HepG2 (cell line): ENCODE results near the gene FANCG. TPM values are rescaled to one million over a fixed set of nuclear protein-coding genes. Genes with fewer than 3 reads are reported as not detected.

Experiments
- ARHGAP35 ChIP-seq: sonication (generic); formaldehyde crosslinking; IDR thresholded peaks from 2 replicates; pipeline ENCODE4 v1.9.0; 2022; ENCODE audit warnings: mild to moderate bottlenecking, inconsistent platforms, moderate library complexity, missing genetic modification reagents, borderline replicate concordance
- ATAD3A ChIP-seq: sonication (generic); formaldehyde crosslinking; IDR thresholded peaks from 2 replicates; pipeline ENCODE4 v1.4.0; 2020; ENCODE audit warnings: missing genetic modification reagents
- BORCS8-MEF2B ChIP-seq: sonication (generic); formaldehyde crosslinking; IDR thresholded peaks from 2 replicates; pipeline ENCODE4 v1.8.0; 2022; ENCODE audit warnings: mild to moderate bottlenecking, missing genetic modification reagents
- CHD2 ChIP-seq: IDR thresholded peaks from 2 replicates; pipeline ENCODE4 v1.6.1; 2011; ENCODE audit warnings: low read depth, low read length, improper control_type of control experiment
- ETV5 ChIP-seq: IDR thresholded peaks from 2 replicates; pipeline ENCODE4 v1.6.1; 2018; ENCODE audit warnings: missing biosample characterization, missing genetic modification reagents, inconsistent platforms, borderline replicate concordance
- IKZF1 ChIP-seq: fragments of 450-650 bp; IDR thresholded peaks from 2 replicates; pipeline ENCODE4 v1.7.1; 2016
- MAF1 ChIP-seq: sonication (generic); formaldehyde crosslinking; IDR thresholded peaks from 2 replicates; pipeline ENCODE4 v1.5.0; 2020; ENCODE audit warnings: missing genetic modification reagents, borderline replicate concordance
- MATR3 ChIP-seq: sonication (generic); formaldehyde crosslinking; IDR thresholded peaks from 2 replicates; pipeline ENCODE4 v1.4.0; 2020; ENCODE audit warnings: missing genetic modification reagents
- NFYC ChIP-seq: IDR thresholded peaks from 2 replicates; pipeline ENCODE4 v1.6.1; 2016; ENCODE audit warnings: missing genetic modification reagents, missing compliant biosample characterization
- PHF8 ChIP-seq: sonication (generic); formaldehyde crosslinking; IDR thresholded peaks from 2 replicates; pipeline ENCODE4 v1.5.0; 2020; ENCODE audit warnings: missing genetic modification reagents
- SP2 ChIP-seq: sonication (generic); formaldehyde crosslinking; IDR thresholded peaks from 2 replicates; pipeline ENCODE4 v1.5.1; 2020; ENCODE audit warnings: mild to moderate bottlenecking, missing genetic modification reagents
- TEAD3 ChIP-seq: optimal IDR thresholded peaks from 2 replicates; pipeline ENCODE3; 2016; ENCODE audit warnings: borderline replicate concordance
- ZBTB1 ChIP-seq: sonication (generic); formaldehyde crosslinking; IDR thresholded peaks from 2 replicates; pipeline ENCODE4 v1.4.0; 2020; ENCODE audit warnings: missing genetic modification reagents, borderline replicate concordance
- ZMYM4 ChIP-seq: sonication (generic); formaldehyde crosslinking; IDR thresholded peaks from 2 replicates; pipeline ENCODE4 v1.8.1; 2023; ENCODE audit warnings: mild to moderate bottlenecking, missing genetic modification reagents
- ZNF30 ChIP-seq: sonication (generic); formaldehyde crosslinking; IDR thresholded peaks from 2 replicates; pipeline ENCODE4 v1.5.0; 2020; ENCODE audit warnings: mild to moderate bottlenecking, missing genetic modification reagents
- ZNF343 ChIP-seq: sonication (generic); formaldehyde crosslinking; IDR thresholded peaks from 2 replicates; pipeline ENCODE4 v1.4.0; 2020; ENCODE audit warnings: mild to moderate bottlenecking, missing genetic modification reagents
- ZNF629 ChIP-seq: sonication (generic); formaldehyde crosslinking; conservative IDR thresholded peaks from 2 replicates; pipeline ENCODE4 v1.5.0; 2020; ENCODE audit warnings: missing genetic modification reagents
- ZNF883 ChIP-seq: sonication (generic); formaldehyde crosslinking; IDR thresholded peaks from 2 replicates; pipeline ENCODE4 v1.5.1; 2020; ENCODE audit warnings: mild to moderate bottlenecking, missing genetic modification reagents; ENCODE audit errors: not compliant biosample characterization
- polyA plus RNA-seq, 8 experiments: library from polyadenylated mRNA; depleted of rRNA in 3 of 8; stranded (reverse) in 7 of 8; unstranded in 1 of 8; fragments of >200 nt; fragmentation: Illumina TruSeq in 4 of 8; extraction: Trizol in 4 of 8; gene quantifications; 2 replicates each; pipeline versions ENCODE4 v1.2.1 to v1.2.3, GENCODE V29; 2011 to 2016; ENCODE audit warnings: low read depth in 4 of 8, missing spikeins in 1 of 8, mixed read lengths in 1 of 8; ENCODE audit not compliant: insufficient read depth in 1 of 8
- total RNA-seq, 5 experiments: library from RNA; depleted of rRNA; stranded (reverse); fragments of >200 nt; fragmentation: Illumina TruSeq; extraction: Trizol; gene quantifications; 2 replicates each; pipeline ENCODE4 v1.2.3, GENCODE V29; 2016; ENCODE audit warnings: low read depth in 1 of 5
- TF ChIP-seq, protein P1 (sequence below): sonication (generic); formaldehyde crosslinking; IDR thresholded peaks from 2 replicates; pipeline ENCODE4 v1.9.0; 2021; ENCODE audit warnings: missing genetic modification reagents, borderline replicate concordance
- TF ChIP-seq, protein P2 (sequence below): sonication (generic); formaldehyde crosslinking; IDR thresholded peaks from 2 replicates; pipeline ENCODE4 v1.5.0; 2020; ENCODE audit warnings: mild to moderate bottlenecking, missing genetic modification reagents
- TF ChIP-seq, protein P3 (sequence below): sonication (generic); formaldehyde crosslinking; IDR thresholded peaks from 2 replicates; pipeline ENCODE4 v1.5.0; 2020; ENCODE audit warnings: missing genetic modification reagents, mild to moderate bottlenecking, borderline replicate concordance
- TF ChIP-seq, protein P4 (sequence below): sonication (generic); formaldehyde crosslinking; IDR thresholded peaks from 2 replicates; pipeline ENCODE4 v1.4.0; 2020; ENCODE audit warnings: low read depth, mild to moderate bottlenecking, missing genetic modification reagents
- TF ChIP-seq, protein P5 (sequence below): sonication (generic); formaldehyde crosslinking; IDR thresholded peaks from 2 replicates; pipeline ENCODE4 v1.4.0; 2020; ENCODE audit warnings: missing genetic modification reagents

FANCG gene
- total and polyA plus RNA-seq, 2 of the 13 experiments (the other 11 are each of a cell fraction or from before 2014, with no cell fraction given) = 14.4 to 45.1 TPM

DNA sequence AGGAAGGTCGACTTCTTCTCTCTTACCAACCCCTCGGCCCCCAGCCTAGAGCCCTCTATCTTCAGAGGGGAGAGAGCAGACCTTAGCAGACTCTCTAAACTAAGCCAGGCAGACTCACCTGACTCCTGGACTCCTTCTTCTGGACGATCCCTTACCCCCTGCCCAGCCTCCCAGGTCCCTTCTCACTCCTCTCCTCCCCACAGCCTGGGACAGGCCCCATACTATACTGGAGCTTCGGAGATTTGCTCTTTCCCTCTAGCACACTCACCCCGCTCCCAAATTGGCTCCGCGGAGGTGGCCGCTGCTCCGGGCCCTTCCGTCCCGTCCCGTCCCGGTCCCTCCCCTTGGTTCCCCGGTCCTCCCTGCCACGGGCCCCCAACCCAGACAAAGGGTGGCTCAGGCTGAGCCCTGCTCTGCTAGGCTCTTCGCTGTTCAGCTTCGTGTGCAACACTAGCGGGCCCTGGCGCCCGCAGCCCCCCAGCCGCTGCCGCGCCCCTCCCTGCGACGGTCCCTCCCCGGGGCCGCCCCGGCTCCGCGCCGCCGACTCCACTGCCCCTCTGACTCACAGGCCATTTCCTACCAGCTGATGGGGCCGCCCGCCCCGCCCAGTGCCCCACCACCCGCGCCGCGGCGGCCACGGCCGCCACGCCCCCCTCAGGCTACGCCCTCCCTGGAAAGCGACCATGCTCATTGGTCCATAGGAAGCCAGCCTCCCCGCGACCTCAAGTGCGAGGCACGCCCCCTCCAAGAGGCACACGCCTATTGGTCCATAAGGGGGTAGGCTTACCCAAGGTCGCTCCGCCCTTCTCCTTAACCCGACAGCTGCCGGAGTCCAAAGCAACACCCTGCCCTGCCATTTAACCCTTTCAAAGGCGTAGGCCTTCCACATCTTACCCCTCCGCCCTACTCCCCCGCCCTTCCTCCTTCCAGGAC lies 31.5 kb upstream of the FANCG start (continued):
- TF ChIP-seq, protein P1, sequence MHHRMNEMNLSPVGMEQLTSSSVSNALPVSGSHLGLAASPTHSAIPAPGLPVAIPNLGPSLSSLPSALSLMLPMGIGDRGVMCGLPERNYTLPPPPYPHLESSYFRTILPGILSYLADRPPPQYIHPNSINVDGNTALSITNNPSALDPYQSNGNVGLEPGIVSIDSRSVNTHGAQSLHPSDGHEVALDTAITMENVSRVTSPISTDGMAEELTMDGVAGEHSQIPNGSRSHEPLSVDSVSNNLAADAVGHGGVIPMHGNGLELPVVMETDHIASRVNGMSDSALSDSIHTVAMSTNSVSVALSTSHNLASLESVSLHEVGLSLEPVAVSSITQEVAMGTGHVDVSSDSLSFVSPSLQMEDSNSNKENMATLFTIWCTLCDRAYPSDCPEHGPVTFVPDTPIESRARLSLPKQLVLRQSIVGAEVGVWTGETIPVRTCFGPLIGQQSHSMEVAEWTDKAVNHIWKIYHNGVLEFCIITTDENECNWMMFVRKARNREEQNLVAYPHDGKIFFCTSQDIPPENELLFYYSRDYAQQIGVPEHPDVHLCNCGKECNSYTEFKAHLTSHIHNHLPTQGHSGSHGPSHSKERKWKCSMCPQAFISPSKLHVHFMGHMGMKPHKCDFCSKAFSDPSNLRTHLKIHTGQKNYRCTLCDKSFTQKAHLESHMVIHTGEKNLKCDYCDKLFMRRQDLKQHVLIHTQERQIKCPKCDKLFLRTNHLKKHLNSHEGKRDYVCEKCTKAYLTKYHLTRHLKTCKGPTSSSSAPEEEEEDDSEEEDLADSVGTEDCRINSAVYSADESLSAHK = no peak
- TF ChIP-seq TEAD3 = no peak
- TF ChIP-seq ETV5 (CRISPR knock-in tag) = no peak
- TF ChIP-seq MAF1 (CRISPR knock-in tag) = no peak
- no peak for TF ChIP-seq CHD2
- TF ChIP-seq ZNF343 (CRISPR knock-in tag) = no peak
- TF ChIP-seq ARHGAP35 (CRISPR knock-in tag) = no peak
- no peak for TF ChIP-seq MATR3
- TF ChIP-seq ZNF30 (CRISPR knock-in tag) = no peak
- TF ChIP-seq, protein P2, sequence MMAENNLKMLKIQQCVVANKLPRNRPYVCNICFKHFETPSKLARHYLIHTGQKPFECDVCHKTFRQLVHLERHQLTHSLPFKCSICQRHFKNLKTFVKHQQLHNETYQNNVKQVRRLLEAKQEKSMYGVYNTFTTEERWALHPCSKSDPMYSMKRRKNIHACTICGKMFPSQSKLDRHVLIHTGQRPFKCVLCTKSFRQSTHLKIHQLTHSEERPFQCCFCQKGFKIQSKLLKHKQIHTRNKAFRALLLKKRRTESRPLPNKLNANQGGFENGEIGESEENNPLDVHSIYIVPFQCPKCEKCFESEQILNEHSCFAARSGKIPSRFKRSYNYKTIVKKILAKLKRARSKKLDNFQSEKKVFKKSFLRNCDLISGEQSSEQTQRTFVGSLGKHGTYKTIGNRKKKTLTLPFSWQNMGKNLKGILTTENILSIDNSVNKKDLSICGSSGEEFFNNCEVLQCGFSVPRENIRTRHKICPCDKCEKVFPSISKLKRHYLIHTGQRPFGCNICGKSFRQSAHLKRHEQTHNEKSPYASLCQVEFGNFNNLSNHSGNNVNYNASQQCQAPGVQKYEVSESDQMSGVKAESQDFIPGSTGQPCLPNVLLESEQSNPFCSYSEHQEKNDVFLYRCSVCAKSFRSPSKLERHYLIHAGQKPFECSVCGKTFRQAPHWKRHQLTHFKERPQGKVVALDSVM = no peak
- TF ChIP-seq, protein P3, sequence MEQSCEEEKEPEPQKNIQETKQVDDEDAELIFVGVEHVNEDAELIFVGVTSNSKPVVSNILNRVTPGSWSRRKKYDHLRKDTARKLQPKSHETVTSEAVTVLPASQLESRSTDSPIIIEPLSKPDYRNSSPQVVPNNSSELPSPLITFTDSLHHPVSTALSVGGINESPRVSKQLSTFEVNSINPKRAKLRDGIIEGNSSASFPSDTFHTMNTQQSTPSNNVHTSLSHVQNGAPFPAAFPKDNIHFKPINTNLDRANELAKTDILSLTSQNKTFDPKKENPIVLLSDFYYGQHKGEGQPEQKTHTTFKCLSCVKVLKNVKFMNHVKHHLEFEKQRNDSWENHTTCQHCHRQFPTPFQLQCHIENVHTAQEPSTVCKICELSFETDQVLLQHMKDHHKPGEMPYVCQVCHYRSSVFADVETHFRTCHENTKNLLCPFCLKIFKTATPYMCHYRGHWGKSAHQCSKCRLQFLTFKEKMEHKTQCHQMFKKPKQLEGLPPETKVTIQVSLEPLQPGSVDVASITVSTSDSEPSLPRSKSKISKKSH (CRISPR knock-in tag) = no peak
- peak; percentile 28; the same call in 1 of the 2 replicates for TF ChIP-seq ZMYM4 (CRISPR knock-in tag)
- TF ChIP-seq BORCS8-MEF2B (CRISPR knock-in tag) = no peak
- no peak for TF ChIP-seq IKZF1
- TF ChIP-seq NFYC (CRISPR knock-in tag) = peak; percentile 80
- TF ChIP-seq, protein P4, sequence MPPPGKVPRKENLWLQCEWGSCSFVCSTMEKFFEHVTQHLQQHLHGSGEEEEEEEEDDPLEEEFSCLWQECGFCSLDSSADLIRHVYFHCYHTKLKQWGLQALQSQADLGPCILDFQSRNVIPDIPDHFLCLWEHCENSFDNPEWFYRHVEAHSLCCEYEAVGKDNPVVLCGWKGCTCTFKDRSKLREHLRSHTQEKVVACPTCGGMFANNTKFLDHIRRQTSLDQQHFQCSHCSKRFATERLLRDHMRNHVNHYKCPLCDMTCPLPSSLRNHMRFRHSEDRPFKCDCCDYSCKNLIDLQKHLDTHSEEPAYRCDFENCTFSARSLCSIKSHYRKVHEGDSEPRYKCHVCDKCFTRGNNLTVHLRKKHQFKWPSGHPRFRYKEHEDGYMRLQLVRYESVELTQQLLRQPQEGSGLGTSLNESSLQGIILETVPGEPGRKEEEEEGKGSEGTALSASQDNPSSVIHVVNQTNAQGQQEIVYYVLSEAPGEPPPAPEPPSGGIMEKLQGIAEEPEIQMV (CRISPR knock-in tag) = no peak
- TF ChIP-seq, protein P5, sequence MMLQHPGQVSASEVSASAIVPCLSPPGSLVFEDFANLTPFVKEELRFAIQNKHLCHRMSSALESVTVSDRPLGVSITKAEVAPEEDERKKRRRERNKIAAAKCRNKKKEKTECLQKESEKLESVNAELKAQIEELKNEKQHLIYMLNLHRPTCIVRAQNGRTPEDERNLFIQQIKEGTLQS = no peak
- no peak for TF ChIP-seq ZNF629 (CRISPR knock-in tag)
- TF ChIP-seq PHF8 (CRISPR knock-in tag) = no peak
- TF ChIP-seq ZNF883 (CRISPR knock-in tag) = no peak
- peak; percentile 78 for TF ChIP-seq SP2
- no peak for TF ChIP-seq ATAD3A (CRISPR knock-in tag)
- TF ChIP-seq ZBTB1 (CRISPR knock-in tag) = no peak
